GM12801 (cell line): ENCODE measurements around the gene NEK6.

Experiments used
- TF ChIP-seq, protein P1 (sequence below): IDR thresholded peaks from one replicate; pipeline ENCODE4 v1.5.1; 2011; ENCODE audit warnings: control low read depth; ENCODE audit not compliant: insufficient read length; ENCODE audit errors: extremely low read depth

Gene NEK6

DNA sequence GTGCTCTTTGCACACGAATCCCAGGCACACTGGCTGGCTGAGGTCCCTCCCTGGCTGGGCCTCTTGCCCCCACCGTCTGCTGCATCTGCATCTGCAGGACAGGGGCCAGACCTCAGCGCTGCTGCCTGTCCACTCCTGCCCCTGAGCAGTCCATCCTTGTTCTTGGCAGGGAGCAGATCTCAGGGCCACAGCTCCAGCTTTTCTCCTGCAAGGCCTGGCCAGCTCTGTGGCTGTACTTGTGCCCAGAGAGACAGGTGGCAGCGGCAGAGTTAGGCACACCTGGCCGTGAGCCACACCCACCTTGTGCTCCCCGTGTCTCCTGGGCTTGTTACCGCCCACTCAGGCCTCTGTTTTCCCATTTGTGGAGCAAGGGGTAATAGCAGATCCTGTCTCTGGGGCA lies 13.9 kb downstream of the NEK6 start:
- TF ChIP-seq, protein P1, sequence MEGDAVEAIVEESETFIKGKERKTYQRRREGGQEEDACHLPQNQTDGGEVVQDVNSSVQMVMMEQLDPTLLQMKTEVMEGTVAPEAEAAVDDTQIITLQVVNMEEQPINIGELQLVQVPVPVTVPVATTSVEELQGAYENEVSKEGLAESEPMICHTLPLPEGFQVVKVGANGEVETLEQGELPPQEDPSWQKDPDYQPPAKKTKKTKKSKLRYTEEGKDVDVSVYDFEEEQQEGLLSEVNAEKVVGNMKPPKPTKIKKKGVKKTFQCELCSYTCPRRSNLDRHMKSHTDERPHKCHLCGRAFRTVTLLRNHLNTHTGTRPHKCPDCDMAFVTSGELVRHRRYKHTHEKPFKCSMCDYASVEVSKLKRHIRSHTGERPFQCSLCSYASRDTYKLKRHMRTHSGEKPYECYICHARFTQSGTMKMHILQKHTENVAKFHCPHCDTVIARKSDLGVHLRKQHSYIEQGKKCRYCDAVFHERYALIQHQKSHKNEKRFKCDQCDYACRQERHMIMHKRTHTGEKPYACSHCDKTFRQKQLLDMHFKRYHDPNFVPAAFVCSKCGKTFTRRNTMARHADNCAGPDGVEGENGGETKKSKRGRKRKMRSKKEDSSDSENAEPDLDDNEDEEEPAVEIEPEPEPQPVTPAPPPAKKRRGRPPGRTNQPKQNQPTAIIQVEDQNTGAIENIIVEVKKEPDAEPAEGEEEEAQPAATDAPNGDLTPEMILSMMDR, result no peak

DNA sequence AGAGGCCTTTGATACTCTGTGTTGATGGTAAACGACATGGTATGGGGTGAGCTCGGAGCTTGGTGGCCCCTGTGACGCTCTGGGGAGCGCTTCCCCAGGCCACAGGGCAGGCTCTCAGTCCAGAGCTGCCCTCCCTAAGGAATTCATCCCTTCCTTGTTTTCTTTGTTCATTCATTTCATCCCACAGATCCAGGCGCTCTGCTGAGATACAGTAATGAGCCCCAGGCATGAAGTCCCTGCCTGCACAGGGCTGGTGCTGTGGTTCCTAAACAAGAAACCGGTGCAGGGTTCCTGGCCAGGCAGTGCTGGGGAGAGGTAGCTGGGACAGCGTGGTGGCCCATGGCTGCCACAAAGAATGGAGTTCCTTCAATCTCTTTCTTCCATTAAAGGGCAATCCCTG lies 14.4 kb downstream of the NEK6 start:
- TF ChIP-seq, protein P1, result no peak

DNA sequence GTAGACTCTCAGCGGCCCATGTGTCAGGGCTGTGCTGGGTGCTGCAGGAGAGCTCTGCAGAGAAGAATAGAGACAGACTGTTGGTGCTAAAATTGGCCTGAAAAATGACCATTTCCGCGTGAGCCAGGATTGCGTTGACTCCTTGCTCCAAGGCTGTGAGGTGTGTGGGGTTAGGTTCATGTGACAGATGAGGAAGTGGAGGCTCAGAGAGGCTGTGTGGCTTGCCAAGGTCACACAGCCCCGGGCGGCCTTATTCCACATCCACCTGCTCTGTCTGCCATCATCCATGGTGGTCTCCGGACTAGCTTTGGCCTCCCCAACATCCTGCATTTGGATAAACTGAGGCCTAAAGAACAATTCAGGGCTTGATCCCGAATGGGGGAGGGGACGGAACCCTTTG lies 15.2 kb downstream of the NEK6 start:
- TF ChIP-seq, protein P1, result no peak

DNA sequence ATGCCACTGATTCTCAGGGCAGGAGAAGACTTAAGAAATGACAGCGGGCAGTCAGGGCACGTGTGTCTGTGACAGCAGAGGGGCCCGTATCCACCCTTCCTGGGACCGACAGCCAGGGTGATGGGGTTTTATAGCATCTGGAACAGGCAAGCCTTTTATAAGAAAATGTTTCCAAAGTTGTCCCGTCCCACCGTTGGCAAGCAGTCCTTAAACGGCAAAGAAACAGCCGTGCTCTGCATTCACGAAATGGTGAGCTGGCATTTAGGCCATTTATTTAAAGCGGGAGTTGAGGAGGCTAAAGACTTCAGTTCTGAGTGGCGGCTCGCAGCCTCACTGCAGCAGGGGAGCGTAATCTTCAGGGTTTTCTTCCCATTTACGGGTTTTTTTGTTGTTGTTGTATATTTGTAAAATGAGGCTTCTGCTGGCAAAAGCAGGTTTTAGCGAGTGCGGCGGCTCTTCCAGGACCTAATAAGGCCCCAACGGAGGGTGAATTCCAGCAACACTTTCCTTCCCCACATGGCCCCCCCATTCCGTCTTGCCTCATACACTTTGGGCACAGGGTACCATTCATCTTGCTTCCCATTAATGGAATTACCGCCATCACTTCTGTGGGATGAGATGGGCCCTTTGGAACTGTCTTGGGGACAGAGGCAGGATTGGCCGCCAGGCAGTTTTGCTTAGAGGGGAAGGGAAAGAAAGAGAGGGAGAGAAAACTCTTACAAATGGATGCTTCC lies 15.8 kb downstream of the NEK6 start:
- TF ChIP-seq, protein P1, result no peak

DNA sequence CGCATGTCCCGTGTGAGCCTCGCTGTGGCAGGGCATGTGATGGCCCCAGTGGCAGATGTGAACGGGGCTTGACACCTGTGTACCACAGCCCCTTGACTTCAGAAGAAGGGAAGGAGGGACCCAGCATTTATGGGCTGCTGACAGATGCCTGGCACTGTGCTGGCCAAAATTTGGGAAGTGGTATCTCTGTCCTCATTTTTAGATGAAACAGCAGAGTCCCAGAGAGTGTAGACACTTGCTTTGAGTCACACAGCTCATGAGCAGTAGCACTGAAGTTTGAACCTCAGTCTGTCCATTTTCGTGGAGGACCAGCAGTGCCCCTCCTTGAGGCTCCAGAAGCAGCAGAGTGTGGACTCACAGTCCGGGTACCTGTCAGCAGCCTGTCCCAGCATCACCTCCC lies 16.5 kb downstream of the NEK6 start:
- TF ChIP-seq, protein P1, result no peak

DNA sequence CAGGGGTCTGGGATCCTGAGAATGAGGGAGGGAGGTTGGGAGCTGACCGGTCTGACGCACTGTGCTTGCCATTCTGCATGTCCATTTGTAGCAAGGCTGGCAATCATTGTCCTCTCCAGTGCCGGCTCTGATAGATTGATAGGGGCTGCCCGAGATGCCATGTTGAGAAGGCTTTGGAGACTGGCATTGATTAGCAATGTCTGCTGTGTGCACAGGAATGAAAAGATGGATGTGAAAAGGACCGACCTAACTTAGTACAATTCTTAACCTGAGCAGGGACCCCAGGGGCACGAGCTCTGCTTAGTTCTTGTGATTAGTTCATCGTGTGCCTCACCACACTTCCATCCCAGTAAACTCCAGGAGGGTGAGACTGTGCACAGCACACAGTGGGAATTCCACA lies 17.0 kb downstream of the NEK6 start:
- TF ChIP-seq, protein P1, result no peak

DNA sequence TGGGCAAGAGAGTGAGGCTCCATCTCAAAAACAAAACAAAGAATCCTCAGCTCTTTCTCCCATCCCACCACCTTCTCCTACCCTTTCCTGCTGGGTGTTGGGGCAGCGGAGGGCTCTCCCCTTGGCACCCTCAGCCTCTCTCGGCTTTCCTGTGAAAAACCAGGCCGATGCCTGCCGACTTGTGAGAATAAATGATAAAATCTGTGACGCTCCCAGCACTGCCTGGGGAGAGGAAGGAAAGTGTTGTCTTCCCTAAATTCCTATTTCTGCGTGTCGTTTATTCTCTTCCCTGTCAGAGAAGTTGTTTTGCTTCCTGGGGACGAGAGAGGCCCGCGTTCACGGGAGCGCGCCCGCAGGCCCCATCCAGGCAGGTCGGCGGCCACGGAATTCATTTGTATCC lies 19.7 kb downstream of the NEK6 start:
- TF ChIP-seq, protein P1, result no peak

DNA sequence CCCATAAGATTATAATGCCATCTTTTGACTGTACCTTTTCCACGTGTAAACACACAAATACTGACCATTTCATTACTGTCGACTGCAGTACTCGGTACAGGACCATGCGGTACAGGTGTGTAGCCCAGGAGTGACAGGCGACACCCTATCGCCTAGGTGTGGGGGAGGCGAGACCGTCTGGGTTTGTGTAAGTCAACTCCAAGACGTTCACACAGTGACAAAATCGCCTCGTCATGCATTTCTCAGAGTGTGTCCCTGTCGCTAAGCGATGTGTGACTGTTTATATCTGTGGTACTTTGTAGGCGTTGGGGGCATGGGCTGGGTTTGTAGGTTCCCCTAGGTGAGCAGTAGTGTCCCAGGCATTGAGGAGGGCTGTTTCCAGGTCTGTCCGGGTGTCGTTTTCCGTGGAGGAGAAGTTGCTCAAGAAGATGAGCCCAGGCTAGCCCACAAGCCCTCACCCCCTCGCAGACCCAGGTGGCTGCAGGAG lies 20.3 kb downstream of the NEK6 start:
- TF ChIP-seq, protein P1, result no peak
